Stimulated activated naive CD8-positive, alpha-beta T cell treated with anti-CD3 and anti-CD28 coated beads, Interleukin-15, amount 100 ng/mL, for 72 hours (primary cell): ENCODE results near the gene SLC4A5.

Experiments
- ATAC-seq: fragments of 150-1000 bp; cut with Tn5 transposase; 2 replicates; pipeline ENCODE4 v1.10.0; 2021; ENCODE audit warnings: mild to moderate bottlenecking, moderate library complexity
- DNase-seq, 2 donors: peaks; one replicate each; pipeline ENCODE4 v3.0.0; 2021 to 2022
- H3K27ac Mint-ChIP-seq, 2 donors: one replicate each; pipeline ENCODE4 v1.8.0; 2022; ENCODE audit warnings: mild to moderate bottlenecking in 2 of 2, mixed read lengths in 2 of 2, moderate library complexity in 2 of 2
- H3K27me3 Mint-ChIP-seq: one replicate; pipeline ENCODE4 v1.8.0; 2022; ENCODE audit warnings: mixed read lengths
- H3K4me1 Mint-ChIP-seq: one replicate; pipeline ENCODE4 v1.8.0; 2022; ENCODE audit warnings: mild to moderate bottlenecking, mixed read lengths
- H3K4me3 Mint-ChIP-seq, 2 donors: one replicate each; pipeline ENCODE4 v1.8.0; 2022; ENCODE audit warnings: mild to moderate bottlenecking in 2 of 2, mixed read lengths in 2 of 2, moderate library complexity in 1 of 2
- H3K9me3 Mint-ChIP-seq, 2 donors: one replicate each; pipeline ENCODE4 v1.8.0; 2022; ENCODE audit warnings: mixed read lengths in 2 of 2

Gene SLC4A5

DNA sequence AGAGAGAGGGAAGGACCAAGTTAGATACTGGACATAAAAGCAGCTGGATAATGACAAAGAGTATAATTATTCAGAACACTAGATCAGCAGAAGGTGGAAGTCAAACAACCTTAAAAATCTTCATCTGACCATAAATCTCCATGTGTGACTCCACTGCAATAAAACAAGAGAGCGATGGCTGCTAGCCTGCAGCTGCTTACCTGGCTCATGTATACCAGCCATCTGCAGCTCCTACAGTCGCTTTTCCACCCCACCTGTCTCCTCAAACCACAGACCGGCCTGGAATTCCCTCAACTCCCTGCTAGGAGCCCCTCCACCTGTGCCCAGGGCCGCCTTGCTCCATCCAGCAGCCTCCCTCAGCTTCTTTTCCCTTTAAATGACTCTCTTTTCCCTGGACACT, 64.5 kb downstream of the SLC4A5 start:
- Mint-ChIP-seq H3K27ac (no peak overlapping the region), H3K27me3 (no peaks in the 10 kb centered on the region), H3K4me1 (no peaks in the 10 kb centered on the region), H3K4me3 (no peak overlapping the region), H3K9me3 (no peaks in the 10 kb centered on the region)
- DNase-seq, result no peak
- ATAC-seq, result no peak

DNA sequence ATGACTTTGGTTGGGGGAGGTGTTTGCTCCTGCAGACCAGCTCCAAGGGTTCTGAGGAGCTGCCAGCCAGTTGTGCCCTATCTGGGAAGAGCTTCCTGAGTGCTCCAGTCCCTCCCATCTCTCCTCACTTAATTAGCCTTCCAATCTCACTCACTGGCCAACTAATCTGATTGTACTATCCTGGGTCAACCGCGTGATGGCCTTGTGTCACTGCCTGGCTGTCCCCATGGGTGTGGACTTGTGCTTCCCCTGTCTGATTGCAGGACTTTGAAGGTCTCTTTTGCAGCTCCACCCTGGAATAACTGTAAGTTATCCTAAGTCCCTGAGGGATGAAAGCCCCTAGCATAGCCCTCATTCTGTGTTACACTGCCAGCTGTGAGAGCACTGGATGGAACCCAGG, 65.0 kb downstream of the SLC4A5 start:
- no peaks in the 10 kb centered on the region for H3K27me3 Mint-ChIP-seq
- H3K9me3 Mint-ChIP-seq, result no peaks in the 10 kb centered on the region
- DNase-seq, result no peak
- no peak overlapping the region for H3K4me3 Mint-ChIP-seq
- H3K4me1 Mint-ChIP-seq, result no peaks in the 10 kb centered on the region
- no peak overlapping the region for H3K27ac Mint-ChIP-seq
- no peak for ATAC-seq

GRCh38 chr2:74275228-74275627, 68.0 kb downstream of the SLC4A5 start:
- Mint-ChIP-seq H3K27me3 (no peaks in the 10 kb centered on the region), H3K27ac (no peak overlapping the region), H3K4me3 (no peak overlapping the region), H3K9me3 (no peaks in the 10 kb centered on the region), H3K4me1 (no peaks in the 10 kb centered on the region)
- no peak for ATAC-seq
- DNase-seq, result no peak

DNA sequence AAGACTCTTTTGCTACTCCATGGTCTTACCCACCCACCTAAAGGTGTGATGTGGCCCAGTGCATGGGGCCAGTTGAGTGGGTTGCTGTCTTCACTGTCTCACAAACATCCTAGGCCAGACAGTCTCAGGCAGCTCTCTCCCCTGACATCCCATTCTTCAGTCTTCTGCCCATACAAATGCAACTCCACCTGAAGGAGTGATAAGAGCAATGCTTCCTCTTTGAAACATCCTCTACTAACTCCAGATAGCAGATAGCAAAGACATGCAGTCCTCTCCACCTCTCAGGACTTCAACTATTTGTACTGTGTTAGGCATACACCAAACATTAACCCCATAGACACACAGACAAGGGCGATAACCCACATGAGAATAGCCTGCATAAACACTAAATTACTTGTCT, 73.5 kb downstream of the SLC4A5 start:
- Mint-ChIP-seq H3K4me1 (peaks cover 8% of the 10 kb centered on the region), H3K9me3 (no peaks in the 10 kb centered on the region), H3K4me3 (no peak overlapping the region), H3K27me3 (no peaks in the 10 kb centered on the region), H3K27ac (no peak overlapping the region)
- DNase-seq (no peak), ATAC-seq (no peak)

GRCh38 chr2:74267068-74267467, 76.1 kb downstream of the SLC4A5 start:
- Mint-ChIP-seq H3K9me3 (no peaks in the 10 kb centered on the region), H3K27ac (peak overlapping the region; percentile 85 to 94), H3K27me3 (no peaks in the 10 kb centered on the region), H3K4me3 (peak overlapping the region; percentile 47 to 54), H3K4me1 (peaks cover 8% of the 10 kb centered on the region)
- DNase-seq (peak; percentile 54 to 75), ATAC-seq (peak; percentile 99)

DNA sequence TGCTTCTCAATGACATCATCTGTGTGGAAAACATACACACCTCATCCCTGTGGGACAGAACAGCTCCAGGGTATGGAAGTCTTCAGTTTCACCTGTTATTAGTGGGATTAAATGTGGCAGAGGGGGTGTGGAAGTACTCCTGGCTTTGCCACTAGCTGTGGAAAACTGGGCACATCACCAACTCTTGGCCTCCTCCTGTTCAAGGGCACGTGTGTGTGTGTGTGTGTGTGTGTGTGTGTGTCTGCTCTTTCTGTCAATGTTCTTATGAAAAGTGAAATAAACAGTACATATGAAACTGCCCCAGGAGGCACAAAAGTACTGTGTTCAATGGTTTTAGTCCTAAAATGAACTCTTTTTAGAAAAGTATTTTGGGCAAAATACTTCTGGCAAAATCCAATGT, 78.9 kb downstream of the SLC4A5 start:
- DNase-seq (no peak), ATAC-seq (no peak)
- Mint-ChIP-seq H3K27me3 (no peaks in the 10 kb centered on the region), H3K27ac (no peak overlapping the region), H3K9me3 (no peaks in the 10 kb centered on the region), H3K4me3 (no peak overlapping the region), H3K4me1 (peaks cover 8% of the 10 kb centered on the region)

- ATAC-seq, result no peak
- Mint-ChIP-seq H3K9me3 (no peaks in the 10 kb centered on the region), H3K27me3 (no peaks in the 10 kb centered on the region), H3K27ac (no peak overlapping the region), H3K4me3 (no peak overlapping the region), H3K4me1 (peaks cover 8% of the 10 kb centered on the region)
- DNase-seq, result no peak
Observed at GRCh38 chr2:74262681-74263080, 80.5 kb downstream of the SLC4A5 start.

- ATAC-seq, result no peak
- DNase-seq, result no peak
- Mint-ChIP-seq H3K9me3 (no peaks in the 10 kb centered on the region), H3K4me1 (no peaks in the 10 kb centered on the region), H3K27ac (no peak overlapping the region), H3K4me3 (no peak overlapping the region), H3K27me3 (no peaks in the 10 kb centered on the region)
Observed at GRCh38 chr2:74261204-74261864, 81.9 kb downstream of the SLC4A5 start.

- Mint-ChIP-seq H3K27ac (peak overlapping the region; percentile 11 to 15), H3K4me1 (no peaks in the 10 kb centered on the region), H3K27me3 (no peaks in the 10 kb centered on the region), H3K4me3 (no peak overlapping the region), H3K9me3 (no peaks in the 10 kb centered on the region)
- ATAC-seq, result no peak
- DNase-seq, result no peak
Observed at GRCh38 chr2:74260495-74260894, 82.7 kb downstream of the SLC4A5 start.

DNA sequence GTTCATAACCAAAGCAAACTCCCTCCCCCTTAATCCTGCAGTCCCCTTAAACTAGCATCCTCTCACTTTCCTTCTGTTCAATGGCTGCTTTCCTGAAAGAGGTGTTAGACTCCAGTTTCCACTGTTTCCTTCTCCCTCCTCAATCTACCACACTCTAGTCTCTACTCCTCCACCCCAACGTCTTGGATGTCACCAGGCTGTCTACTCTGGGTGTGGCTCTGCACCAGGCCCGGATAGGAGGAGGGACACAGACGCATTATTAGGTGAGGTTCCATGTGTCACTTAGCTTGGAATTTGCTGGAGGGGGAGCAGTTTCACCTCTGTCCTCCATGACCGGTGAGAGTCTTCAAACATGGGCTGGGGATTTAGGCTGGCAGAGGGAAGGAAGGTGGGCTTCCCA, 83.5 kb downstream of the SLC4A5 start:
- Mint-ChIP-seq H3K4me1 (no peaks in the 10 kb centered on the region), H3K4me3 (no peak overlapping the region), H3K27me3 (no peaks in the 10 kb centered on the region), H3K27ac (no peak overlapping the region), H3K9me3 (no peaks in the 10 kb centered on the region)
- ATAC-seq, result no peak
- no peak for DNase-seq

GRCh38 chr2:74259191-74259590, 84.0 kb downstream of the SLC4A5 start:
- Mint-ChIP-seq H3K27me3 (no peaks in the 10 kb centered on the region), H3K4me3 (no peak overlapping the region), H3K4me1 (no peaks in the 10 kb centered on the region), H3K9me3 (no peaks in the 10 kb centered on the region), H3K27ac (no peak overlapping the region)
- DNase-seq (no peak), ATAC-seq (no peak)

- H3K27ac Mint-ChIP-seq, result no peak overlapping the region
- no peak for DNase-seq
- H3K27me3 Mint-ChIP-seq, result no peaks in the 10 kb centered on the region
- H3K4me1 Mint-ChIP-seq, result no peaks in the 10 kb centered on the region
- no peak overlapping the region for H3K4me3 Mint-ChIP-seq
- no peaks in the 10 kb centered on the region for H3K9me3 Mint-ChIP-seq
- ATAC-seq, result no peak
Observed at GRCh38 chr2:74255660-74256213, 87.5 kb downstream of the SLC4A5 start.

DNA sequence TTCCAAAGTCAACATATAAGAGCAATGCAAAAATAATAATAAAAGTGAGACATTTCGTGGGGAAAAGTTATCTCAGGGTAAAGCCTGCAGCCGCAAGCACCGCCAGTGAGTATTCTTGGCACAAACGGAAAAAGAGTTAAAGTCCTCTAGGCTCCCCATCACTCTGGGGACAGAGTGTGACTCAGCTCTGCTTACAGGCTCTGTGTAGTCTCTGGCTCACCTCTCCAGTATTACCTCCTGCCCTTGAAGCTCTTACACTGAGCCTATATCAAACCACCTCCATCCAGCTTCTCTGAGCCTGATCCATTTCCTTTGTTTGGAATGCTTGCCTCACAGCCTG, 89.3 kb downstream of the SLC4A5 start:
- ATAC-seq (no peak), DNase-seq (no peak)
- no peaks in the 10 kb centered on the region for H3K4me1 Mint-ChIP-seq
- no peak overlapping the region for H3K4me3 Mint-ChIP-seq
- no peaks in the 10 kb centered on the region for H3K27me3 Mint-ChIP-seq
- H3K9me3 Mint-ChIP-seq, result no peaks in the 10 kb centered on the region
- H3K27ac Mint-ChIP-seq, result peak overlapping the region in 1 of 2 donors; percentile 4

DNA sequence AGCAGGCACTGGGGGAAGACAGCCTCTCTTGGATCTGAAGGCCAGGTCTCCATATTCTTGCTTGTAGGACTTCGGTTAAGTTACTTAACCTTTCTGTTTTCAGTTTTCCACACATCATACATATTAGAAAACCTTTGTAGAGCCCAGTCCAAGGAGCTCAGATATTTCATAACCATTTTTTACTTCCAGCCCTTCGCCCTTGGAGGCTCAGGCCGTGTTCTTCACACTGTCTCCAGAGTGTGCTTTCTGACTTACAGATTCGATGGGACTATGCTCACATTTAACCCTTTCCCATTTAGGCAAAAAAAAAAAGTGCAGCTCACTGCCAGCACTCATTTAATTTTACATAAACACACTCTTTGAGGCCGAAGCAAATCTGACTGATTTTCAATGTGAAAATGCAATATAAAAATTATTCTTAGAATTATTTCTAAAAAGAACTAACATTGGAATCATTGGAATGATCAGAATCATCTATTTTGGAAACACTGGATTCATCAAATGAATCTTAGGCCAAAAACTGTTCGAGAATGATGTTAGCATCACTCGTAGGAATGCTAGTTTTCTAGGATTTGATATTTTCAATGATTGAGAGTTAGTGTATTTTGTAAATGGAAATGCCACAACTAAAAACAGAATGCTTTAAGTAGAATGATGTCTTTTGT, 89.8 kb downstream of the SLC4A5 start:
- Mint-ChIP-seq H3K4me3 (no peak overlapping the region), H3K27me3 (no peaks in the 10 kb centered on the region), H3K9me3 (no peaks in the 10 kb centered on the region), H3K27ac (no peak overlapping the region), H3K4me1 (no peaks in the 10 kb centered on the region)
- no peak for DNase-seq
- ATAC-seq, result no peak

DNA sequence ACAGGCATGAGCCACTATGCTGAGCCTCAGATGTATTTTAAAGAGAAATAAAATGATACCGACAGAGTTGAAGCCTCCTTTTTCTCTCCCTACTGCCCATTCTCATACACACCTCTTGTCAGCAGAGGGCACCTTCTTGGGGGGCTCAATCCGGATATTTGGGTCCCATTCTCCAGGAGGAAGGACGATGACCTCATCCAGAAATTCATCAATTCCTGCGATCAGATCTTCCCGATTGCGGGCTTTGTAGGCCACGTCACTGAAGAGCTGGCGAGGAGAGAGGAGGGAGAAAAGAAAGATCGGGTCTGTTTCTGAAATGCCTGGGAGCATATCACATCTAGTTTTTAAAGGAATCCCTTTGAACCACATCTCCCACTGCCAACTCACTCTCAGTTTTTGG, 90.4 kb downstream of the SLC4A5 start:
- ATAC-seq (no peak), DNase-seq (no peak)
- H3K4me1 Mint-ChIP-seq, result no peaks in the 10 kb centered on the region
- H3K4me3 Mint-ChIP-seq, result no peak overlapping the region
- H3K27ac Mint-ChIP-seq, result no peak overlapping the region
- H3K9me3 Mint-ChIP-seq, result no peaks in the 10 kb centered on the region
- no peaks in the 10 kb centered on the region for H3K27me3 Mint-ChIP-seq

- H3K4me3 Mint-ChIP-seq, result no peak overlapping the region
- no peaks in the 10 kb centered on the region for H3K9me3 Mint-ChIP-seq
Observed at GRCh38 chr2:74252036-74252435, 91.2 kb downstream of the SLC4A5 start.

More at GRCh38 chr2:74252036-74252435, 91.2 kb downstream of the SLC4A5 start:
- Mint-ChIP-seq H3K27me3 (no peaks in the 10 kb centered on the region), H3K27ac (peak overlapping the region in 1 of 2 donors; percentile 35), H3K4me1 (no peaks in the 10 kb centered on the region)
- ATAC-seq, result no peak
- DNase-seq, result no peak
